ENCODE data around the gene TNMD.

DNA sequence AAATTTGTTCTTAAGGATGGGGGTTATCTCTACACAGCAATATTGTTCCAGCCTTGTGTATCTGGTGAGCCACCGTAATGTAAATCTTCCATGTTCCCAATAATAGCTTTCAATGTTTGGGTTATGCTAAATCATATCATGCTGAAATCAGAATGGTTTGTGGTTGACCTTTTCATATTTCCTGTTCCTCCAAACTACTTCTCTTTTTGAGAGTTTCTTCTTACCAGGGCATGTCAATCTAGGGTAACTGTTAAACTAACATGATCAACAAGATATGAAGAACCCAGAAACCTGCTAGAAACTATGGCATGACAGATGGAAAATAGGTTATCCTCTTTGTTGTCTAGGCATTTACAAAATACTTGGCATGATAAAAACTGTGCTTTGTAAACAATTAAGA lies 22.0 kb downstream of the TNMD start:
- no peak for TF ChIP-seq CTCF (IDR thresholded peaks at IDR 0.05 in 4 of 5, conservative IDR thresholded peaks at IDR 0.05 in 1 of 5)
- no peak for TF ChIP-seq POLR2A (IDR thresholded peaks at IDR 0.05)
